ENCODE results near the gene ACCSL.

DNA sequence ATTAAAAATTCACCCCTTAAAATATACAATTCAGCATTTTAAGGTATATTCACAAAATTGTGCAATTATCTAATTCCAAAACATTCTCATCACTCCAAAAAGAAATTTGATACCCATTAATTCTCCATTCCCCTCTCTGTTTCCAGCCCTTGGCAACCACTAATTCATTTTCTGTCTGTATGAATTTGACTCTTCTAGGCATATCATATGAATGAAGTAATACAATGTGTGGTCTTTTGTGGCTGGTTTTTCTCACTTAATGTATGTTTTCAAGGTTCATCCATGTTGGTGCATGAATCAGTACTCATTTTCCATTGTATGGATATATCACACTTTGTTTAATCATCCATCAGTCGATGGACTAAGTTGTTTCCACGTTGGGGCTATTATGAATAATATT, 29.0 kb upstream of the ACCSL start:
- TF ChIP-seq CTCF (IDR thresholded peaks at IDR 0.05) (no peak), EZH2 (IDR thresholded peaks at IDR 0.05) (no peak)

Measured in neural progenitor cell (in vitro differentiated cells).